Esophagus squamous epithelium (tissue), 5 donors: ENCODE results near the gene ARF6. TPM values are rescaled to one million over a fixed set of nuclear protein-coding genes. Genes with fewer than 3 reads are reported as not detected.
A peak's percentile ranks its signal among the peaks of the same experiment; 100 is the strongest.

ENCODE experiments used
- DNase-seq: peaks from one replicate; lab custom pipeline; 2025; lab: John Stamatoyannopoulos, UW
- H3K27ac ChIP-seq, 4 donors: fragments of 200-600 bp; sonication (generic); one replicate each; pipeline ENCODE4 v1.5.1; 2016 to 2019; ENCODE audit warnings: mild to moderate bottlenecking in 1 of 4
- H3K27me3 ChIP-seq, 4 donors: fragments of 200-600 bp; sonication (generic); 1 replicate in 3 of 4; 2 replicates in 1 of 4; pipeline versions ENCODE4 v1.5.1 to v1.6.0; 2017 to 2021; ENCODE audit warnings: antibody characterized with exemption in 1 of 4
- H3K36me3 ChIP-seq, 3 donors: fragments of 200-600 bp; sonication (generic); one replicate each; pipeline ENCODE4 v1.5.1; 2016 to 2019
- H3K4me1 ChIP-seq, 3 donors: fragments of 200-600 bp; sonication (generic); one replicate each; pipeline ENCODE4 v1.5.1; 2017 to 2019
- H3K4me3 ChIP-seq, 4 donors: fragments of 200-600 bp; sonication (generic); 1 replicate in 3 of 4; 2 replicates in 1 of 4; pipeline ENCODE4 v1.5.1; 2016 to 2019; ENCODE audit warnings: mild to moderate bottlenecking in 2 of 4, moderate library complexity in 1 of 4
- H3K9me3 ChIP-seq, 3 donors: fragments of 200-600 bp; sonication (generic); one replicate each; pipeline ENCODE4 v1.5.1; 2016 to 2019
- POLR2A ChIP-seq, 4 donors: fragments of 450-650 bp; IDR thresholded peaks; one replicate each; pipeline ENCODE4 v1.6.1; 2017; ENCODE audit warnings: antibody characterized with exemption in 4 of 4, mild to moderate bottlenecking in 4 of 4, moderate library complexity in 3 of 4
- WGBS, 2 donors: methylation state at CpG; one replicate each; pipeline ENCODE4 v1.1.5; 2018; 5-methylcytosine and 5-hydroxymethylcytosine counted together
- intact Hi-C: fragments of 100-400 bp; cut with DNase I; formaldehyde crosslinking; loops from one replicate; pipeline ENCODE4 v1.15.0; 2022
- total RNA-seq, 4 donors: library from RNA; depleted of rRNA; stranded (reverse); fragments of >200 nt; gene quantifications; one replicate each; pipeline ENCODE4 v1.1.0, GENCODE V29; 2016
- TF ChIP-seq, protein P1 (sequence below), 6 experiments: fragments of 450-650 bp in 4 of 6; fragments of 200-600 bp in 2 of 6; sonication (generic) in 2 of 6; IDR thresholded peaks; one replicate each; pipeline ENCODE4 v1.5.1; 2016 to 2019; ENCODE audit warnings: antibody characterized with exemption in 6 of 6, mild to moderate bottlenecking in 4 of 6, moderate library complexity in 4 of 6
- donor health status: DM: yes; HTN: yes; CAD: no.

The ARF6 gene
- total RNA-seq, 4 donors from 2014 or later: 109 to 156 (median 133) TPM

GRCh38 chr14:49928015-49928414 lies 35.1 kb downstream of the ARF6 start:
- Histone ChIP-seq H3K4me1 (peaks cover 0 to 14% (median 0%) of the 10 kb centered on the region in 3 donors), H3K36me3 (no peaks in the 10 kb centered on the region), H3K27me3 (no peaks in the 10 kb centered on the region), H3K4me3 (no peak overlapping the region), H3K27ac (no peak overlapping the region), H3K9me3 (no peaks in the 10 kb centered on the region)
- TF ChIP-seq POLR2A (IDR thresholded peaks at IDR 0.05): no peak
- 46 to 51% methylated on average over 2 of the region's 2 CpGs for WGBS, 2 donors
- DNase-seq: no peak
- intact Hi-C loops: no loop called here

DNA sequence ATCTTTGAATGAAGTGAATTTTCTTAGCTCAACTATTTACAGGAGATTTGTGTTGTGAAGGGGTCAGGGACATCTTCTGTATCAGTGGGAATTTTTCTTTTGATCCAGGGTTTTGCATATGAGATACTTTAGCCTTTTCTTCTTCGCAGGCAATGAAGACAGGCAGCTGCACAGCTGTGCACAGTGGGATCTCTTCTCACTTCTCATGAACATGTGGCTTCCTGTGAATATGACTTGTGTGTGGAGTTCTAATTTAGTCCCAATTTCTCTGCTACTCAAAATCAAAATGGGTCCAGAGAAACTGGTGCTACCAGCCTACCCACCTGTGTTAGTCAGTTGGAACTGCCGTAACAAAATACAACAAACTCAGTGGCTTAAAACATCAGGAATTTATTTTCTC lies 37.8 kb downstream of the ARF6 start:
- Histone ChIP-seq H3K4me1 (peaks cover 0 to 14% (median 5%) of the 10 kb centered on the region in 3 donors), H3K9me3 (no peaks in the 10 kb centered on the region), H3K27ac (peak overlapping the region in 1 of 4 donors; percentile 8), H3K36me3 (no peaks in the 10 kb centered on the region), H3K27me3 (no peaks in the 10 kb centered on the region), H3K4me3 (no peak overlapping the region)
- intact Hi-C loops: no loop called here
- TF ChIP-seq, protein P1, sequence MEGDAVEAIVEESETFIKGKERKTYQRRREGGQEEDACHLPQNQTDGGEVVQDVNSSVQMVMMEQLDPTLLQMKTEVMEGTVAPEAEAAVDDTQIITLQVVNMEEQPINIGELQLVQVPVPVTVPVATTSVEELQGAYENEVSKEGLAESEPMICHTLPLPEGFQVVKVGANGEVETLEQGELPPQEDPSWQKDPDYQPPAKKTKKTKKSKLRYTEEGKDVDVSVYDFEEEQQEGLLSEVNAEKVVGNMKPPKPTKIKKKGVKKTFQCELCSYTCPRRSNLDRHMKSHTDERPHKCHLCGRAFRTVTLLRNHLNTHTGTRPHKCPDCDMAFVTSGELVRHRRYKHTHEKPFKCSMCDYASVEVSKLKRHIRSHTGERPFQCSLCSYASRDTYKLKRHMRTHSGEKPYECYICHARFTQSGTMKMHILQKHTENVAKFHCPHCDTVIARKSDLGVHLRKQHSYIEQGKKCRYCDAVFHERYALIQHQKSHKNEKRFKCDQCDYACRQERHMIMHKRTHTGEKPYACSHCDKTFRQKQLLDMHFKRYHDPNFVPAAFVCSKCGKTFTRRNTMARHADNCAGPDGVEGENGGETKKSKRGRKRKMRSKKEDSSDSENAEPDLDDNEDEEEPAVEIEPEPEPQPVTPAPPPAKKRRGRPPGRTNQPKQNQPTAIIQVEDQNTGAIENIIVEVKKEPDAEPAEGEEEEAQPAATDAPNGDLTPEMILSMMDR (IDR thresholded peaks at IDR 0.05): no peak
- no peak for TF ChIP-seq POLR2A (IDR thresholded peaks at IDR 0.05)
- 87 to 94% methylated on average over 2 of the region's 2 CpGs for WGBS, 2 donors
- DNase-seq: no peak

GRCh38 chr14:49931523-49931922 lies 38.6 kb downstream of the ARF6 start:
- intact Hi-C loops: no loop called here
- Histone ChIP-seq H3K4me3 (no peak overlapping the region), H3K36me3 (no peaks in the 10 kb centered on the region), H3K27ac (no peak overlapping the region), H3K4me1 (peaks cover 0 to 14% (median 5%) of the 10 kb centered on the region in 3 donors), H3K9me3 (no peaks in the 10 kb centered on the region), H3K27me3 (no peaks in the 10 kb centered on the region)
- TF ChIP-seq POLR2A (IDR thresholded peaks at IDR 0.05): no peak
- TF ChIP-seq, protein P1 (IDR thresholded peaks at IDR 0.05): no peak
- WGBS, 2 donors: 90 to 92% methylated on average over 3 of the region's 3 CpGs
- DNase-seq: no peak

GRCh38 chr14:49933128-49933527 lies 40.2 kb downstream of the ARF6 start:
- H3K4me1 ChIP-seq: peaks cover 0 to 14% (median 5%) of the 10 kb centered on the region in 3 donors
- H3K9me3 ChIP-seq: peaks cover 0 to 5% (median 0%) of the 10 kb centered on the region in 3 donors
- 86 to 97% methylated on average over 4 of the region's 4 CpGs for WGBS, 2 donors
- H3K36me3 ChIP-seq: no peaks in the 10 kb centered on the region
- intact Hi-C loops: no loop called here
- no peak overlapping the region for H3K4me3 ChIP-seq
- no peaks in the 10 kb centered on the region for H3K27me3 ChIP-seq
- no peak for DNase-seq
- H3K27ac ChIP-seq: no peak overlapping the region
- TF ChIP-seq, protein P1 (IDR thresholded peaks at IDR 0.05): no peak
- no peak for TF ChIP-seq POLR2A (IDR thresholded peaks at IDR 0.05)

DNA sequence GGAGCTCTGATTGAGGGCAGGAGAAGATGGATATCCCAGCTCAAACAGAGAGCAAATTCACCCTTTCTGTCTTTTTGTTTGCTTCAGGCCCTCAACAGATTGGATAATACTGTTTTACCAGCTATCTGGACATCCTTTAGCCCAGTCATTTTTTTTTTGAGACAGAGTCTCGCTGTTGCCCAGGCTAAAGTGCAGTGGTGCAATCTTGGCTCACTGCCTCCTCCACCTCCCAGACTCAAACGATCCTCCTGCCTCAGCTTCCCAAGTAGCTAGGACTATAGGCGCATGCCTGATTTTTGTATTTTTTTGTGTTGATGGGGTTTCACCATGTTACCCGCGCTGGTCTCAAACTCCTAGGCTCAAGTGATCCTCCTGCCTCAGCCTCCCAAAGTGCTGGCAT lies 40.8 kb downstream of the ARF6 start:
- DNase-seq: no peak
- 85 to 86% methylated on average over 5 of the region's 5 CpGs for WGBS, 2 donors

More for the DNA sequence above, 40.8 kb downstream of the ARF6 start:
- intact Hi-C loops: no loop called here
- Histone ChIP-seq H3K36me3 (no peaks in the 10 kb centered on the region), H3K4me1 (peaks cover 0 to 14% (median 5%) of the 10 kb centered on the region in 3 donors), H3K4me3 (no peak overlapping the region), H3K9me3 (peaks cover 0 to 5% (median 0%) of the 10 kb centered on the region in 3 donors), H3K27ac (no peak overlapping the region), H3K27me3 (no peaks in the 10 kb centered on the region)
- TF ChIP-seq, protein P1 (IDR thresholded peaks at IDR 0.05): no peak
- no peak for TF ChIP-seq POLR2A (IDR thresholded peaks at IDR 0.05)
